HG03280 (cell line): ENCODE results near the gene RORB.

ENCODE experiments used
- ATAC-seq: cut with Tn5 transposase; IDR thresholded peaks from one replicate; pipeline ENCODE4 v1.9.1; 2021; ENCODE audit warnings: mild to moderate bottlenecking, moderate library complexity; ENCODE audit not compliant: unreplicated experiment

The RORB gene

GRCh38 chr9:74496819-74497747, at the start of gene RORB:
Gene RORB, plus strand, starts transcription at chr9:74497335. Its CDS starts 642 bp downstream, at chr9:74497977.
- ATAC-seq: peak; percentile 90

GRCh38 chr9:74447451-74448193, 49.5 kb upstream of the RORB start:
- ATAC-seq: no peak

- no peak for ATAC-seq
Observed at GRCh38 chr9:74449060-74449459, 48.1 kb upstream of the RORB start.

GRCh38 chr9:74458832-74459231, 38.3 kb upstream of the RORB start:
- ATAC-seq: no peak

- ATAC-seq: no peak
Observed at GRCh38 chr9:74463825-74464224, 33.3 kb upstream of the RORB start.

GRCh38 chr9:74478606-74479005, 18.5 kb upstream of the RORB start:
- ATAC-seq: no peak

GRCh38 chr9:74479711-74480110, 17.4 kb upstream of the RORB start:
- no peak for ATAC-seq

- no peak for ATAC-seq
Observed at GRCh38 chr9:74487395-74487794, 9.7 kb upstream of the RORB start.

- ATAC-seq: no peak
Observed at GRCh38 chr9:74493512-74493911, 3.6 kb upstream of the RORB start.

GRCh38 chr9:74494490-74494889, 2.6 kb upstream of the RORB start:
- ATAC-seq: no peak

- no peak for ATAC-seq
Observed at GRCh38 chr9:74496406-74496805, 729 bp upstream of the RORB start.

- peak; percentile 26 for ATAC-seq
Observed at GRCh38 chr9:74497748-74498620, 849 bp downstream of the RORB start.

GRCh38 chr9:74498621-74499095, 1.5 kb downstream of the RORB start:
- no peak for ATAC-seq

GRCh38 chr9:74499111-74499601, 2.0 kb downstream of the RORB start:
- no peak for ATAC-seq

- ATAC-seq: no peak
Observed at GRCh38 chr9:74499770-74500583, 2.8 kb downstream of the RORB start.

- ATAC-seq: no peak
Observed at GRCh38 chr9:74500584-74500924, 3.4 kb downstream of the RORB start.

GRCh38 chr9:74501570-74501969, 4.4 kb downstream of the RORB start:
- no peak for ATAC-seq

GRCh38 chr9:74503219-74503618, 6.1 kb downstream of the RORB start:
- ATAC-seq: no peak

- no peak for ATAC-seq
Observed at GRCh38 chr9:74503666-74504065, 6.5 kb downstream of the RORB start.

- ATAC-seq: no peak
Observed at GRCh38 chr9:74511333-74511732, 14.2 kb downstream of the RORB start.
